Measurements from ENCODE around the gene HJURP. TPM values are rescaled to one million over a fixed set of nuclear protein-coding genes. Genes with fewer than 3 reads are reported as not detected.

The HJURP gene
- polyA plus RNA-seq, 3 donors, result not detected

DNA sequence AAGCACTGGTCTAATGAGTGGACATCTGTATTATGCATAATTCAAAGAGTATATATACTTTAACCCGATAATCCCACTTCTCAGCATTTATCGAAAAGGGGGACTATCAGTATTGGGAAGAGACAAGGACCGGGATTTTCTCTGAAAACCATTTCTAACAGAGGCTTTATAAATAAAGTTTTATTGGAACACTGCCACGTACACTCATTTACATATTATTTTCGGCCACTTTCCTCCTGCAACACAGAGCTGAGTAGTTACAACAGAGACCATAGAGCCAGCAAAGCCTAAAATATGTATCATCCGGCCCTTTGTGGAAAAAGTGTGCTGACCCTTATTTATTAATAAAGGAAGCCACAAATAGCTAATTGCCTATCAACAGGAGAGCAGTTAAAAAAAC is 3.2 kb downstream of the HJURP start:
- Histone ChIP-seq H3K36me3 (replicated peaks in 1 of 2; ENCODE audit: control insufficient read depth in 1 of 2, insufficient read depth in 2 of 2, low read length in 2 of 2) (peaks cover 30 to 50% of the 10 kb centered on the region in 2 donors), H3K4me1 (ENCODE audit: control insufficient read depth in 1 of 2, insufficient read depth in 2 of 2, low read length in 2 of 2) (peaks cover 23 to 34% of the 10 kb centered on the region in 2 donors), H3K27ac (ENCODE audit: low read depth in 1 of 2, low read length in 2 of 2) (no peak overlapping the region), H3K9ac (ENCODE audit: insufficient read depth, low read length, poor library complexity, severe bottlenecking) (no peak overlapping the region), H3K27me3 (ENCODE audit: control insufficient read depth in 2 of 2, insufficient read depth in 2 of 2, low read length in 2 of 2) (no peaks in the 10 kb centered on the region), H2AFZ (ENCODE audit: insufficient read depth, low read depth, low read length, poor library complexity, severe bottlenecking) (no peak overlapping the region), H3K79me2 (ENCODE audit: insufficient read depth, low read length) (peaks cover 83% of the 10 kb centered on the region), H3K4me3 (replicated peaks in 1 of 3; ENCODE audit: low read depth in 2 of 3, low read length in 3 of 3) (no peak overlapping the region), H4K20me1 (ENCODE audit: insufficient read depth, low read length) (no peaks in the 10 kb centered on the region), H3K9me3 (replicated peaks in 1 of 2; ENCODE audit: control insufficient read depth in 1 of 2, insufficient read depth in 1 of 2, low read length in 2 of 2) (no peaks in the 10 kb centered on the region), H3K4me2 (replicated peaks; ENCODE audit: extremely low read depth, low read length, poor library complexity, severe bottlenecking) (no peak overlapping the region)
- peaks cover 0 to 1% (median 0%) of the 10 kb centered on the region in 3 donors for H3K27me3 Mint-ChIP-seq (ENCODE audit: low read depth in 3 of 3)
- H3K36me3 Mint-ChIP-seq, result peaks cover 23 to 45% of the 10 kb centered on the region in 2 donors
- no peaks in the 10 kb centered on the region for H3K9me3 Mint-ChIP-seq
- H3K4me1 Mint-ChIP-seq, result peaks cover 36% of the 10 kb centered on the region
- intact Hi-C loops (cut with micrococcal nuclease), result loop anchor here in 1 of 2 donors (10.0 kb wide), 1 partner anchor 644 kb away; the partner anchor contains the start of gene ARL4C
- H3K27ac Mint-ChIP-seq, result no peak overlapping the region
- TF ChIP-seq, protein P1, sequence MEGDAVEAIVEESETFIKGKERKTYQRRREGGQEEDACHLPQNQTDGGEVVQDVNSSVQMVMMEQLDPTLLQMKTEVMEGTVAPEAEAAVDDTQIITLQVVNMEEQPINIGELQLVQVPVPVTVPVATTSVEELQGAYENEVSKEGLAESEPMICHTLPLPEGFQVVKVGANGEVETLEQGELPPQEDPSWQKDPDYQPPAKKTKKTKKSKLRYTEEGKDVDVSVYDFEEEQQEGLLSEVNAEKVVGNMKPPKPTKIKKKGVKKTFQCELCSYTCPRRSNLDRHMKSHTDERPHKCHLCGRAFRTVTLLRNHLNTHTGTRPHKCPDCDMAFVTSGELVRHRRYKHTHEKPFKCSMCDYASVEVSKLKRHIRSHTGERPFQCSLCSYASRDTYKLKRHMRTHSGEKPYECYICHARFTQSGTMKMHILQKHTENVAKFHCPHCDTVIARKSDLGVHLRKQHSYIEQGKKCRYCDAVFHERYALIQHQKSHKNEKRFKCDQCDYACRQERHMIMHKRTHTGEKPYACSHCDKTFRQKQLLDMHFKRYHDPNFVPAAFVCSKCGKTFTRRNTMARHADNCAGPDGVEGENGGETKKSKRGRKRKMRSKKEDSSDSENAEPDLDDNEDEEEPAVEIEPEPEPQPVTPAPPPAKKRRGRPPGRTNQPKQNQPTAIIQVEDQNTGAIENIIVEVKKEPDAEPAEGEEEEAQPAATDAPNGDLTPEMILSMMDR (IDR thresholded peaks at IDR 0.05), result no peak
- DNase-seq, result no peak
- WGBS (ENCODE audit: insufficient coverage), result no CpG with 5 or more reads among the region's 6 CpGs
- H3K4me3 Mint-ChIP-seq, result no peak overlapping the region

DNA sequence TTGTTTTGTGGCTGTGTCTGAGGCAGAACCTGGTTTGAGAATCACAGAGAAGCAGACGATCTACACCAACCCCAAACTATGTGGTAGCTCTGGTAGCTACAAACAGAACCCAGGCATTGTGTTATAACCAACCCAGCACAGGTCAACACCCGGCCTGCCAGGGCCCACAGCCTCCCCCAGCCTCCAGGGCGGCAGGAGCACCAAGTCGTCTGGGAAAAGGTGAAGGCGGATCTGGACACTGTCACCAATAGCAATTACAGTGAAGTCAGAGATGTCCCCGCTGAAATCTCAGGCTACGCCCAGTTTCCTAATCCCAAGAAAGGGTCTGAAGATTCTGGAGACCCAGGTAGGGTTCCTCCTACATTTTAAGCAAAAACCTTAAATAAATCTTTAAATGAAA is 3.6 kb downstream of the HJURP start:
- H3K79me2 ChIP-seq (ENCODE audit: insufficient read depth, low read length), result peaks cover 87% of the 10 kb centered on the region
- no peak for DNase-seq
- H3K9me3 Mint-ChIP-seq, result no peaks in the 10 kb centered on the region
- H3K27ac ChIP-seq (ENCODE audit: low read depth in 1 of 2, low read length in 2 of 2), result peak overlapping the region in 1 of 2 donors; percentile 49
- WGBS (ENCODE audit: insufficient coverage), result 100% methylated on average over 6 of the region's 7 CpGs
- peaks cover 23 to 34% of the 10 kb centered on the region in 2 donors for H3K4me1 ChIP-seq (ENCODE audit: control insufficient read depth in 1 of 2, insufficient read depth in 2 of 2, low read length in 2 of 2)
- no peak overlapping the region for H3K4me3 Mint-ChIP-seq
- H3K27me3 Mint-ChIP-seq (ENCODE audit: low read depth in 3 of 3), result peaks cover 0 to 1% (median 0%) of the 10 kb centered on the region in 3 donors
- H3K9me3 ChIP-seq (replicated peaks in 1 of 2; ENCODE audit: control insufficient read depth in 1 of 2, insufficient read depth in 1 of 2, low read length in 2 of 2), result no peaks in the 10 kb centered on the region
- no peak overlapping the region for H3K9ac ChIP-seq (ENCODE audit: insufficient read depth, low read length, poor library complexity, severe bottlenecking)
- H3K27ac Mint-ChIP-seq, result peak overlapping the region in 4 of 7 donors; percentile 23 to 66 (median 42)
- H3K4me3 ChIP-seq (replicated peaks in 1 of 3; ENCODE audit: low read depth in 2 of 3, low read length in 3 of 3), result no peak overlapping the region
- peaks cover 30 to 54% of the 10 kb centered on the region in 2 donors for H3K36me3 ChIP-seq (replicated peaks in 1 of 2; ENCODE audit: control insufficient read depth in 1 of 2, insufficient read depth in 2 of 2, low read length in 2 of 2)
- peaks cover 38% of the 10 kb centered on the region for H3K4me1 Mint-ChIP-seq
- H4K20me1 ChIP-seq (ENCODE audit: insufficient read depth, low read length), result no peaks in the 10 kb centered on the region
- H3K36me3 Mint-ChIP-seq, result peaks cover 24 to 49% of the 10 kb centered on the region in 2 donors
- no peaks in the 10 kb centered on the region for H3K27me3 ChIP-seq (ENCODE audit: control insufficient read depth in 2 of 2, insufficient read depth in 2 of 2, low read length in 2 of 2)
- TF ChIP-seq, protein P1 (IDR thresholded peaks at IDR 0.05), result no peak
- no peak overlapping the region for H2AFZ ChIP-seq (ENCODE audit: insufficient read depth, low read depth, low read length, poor library complexity, severe bottlenecking)
- H3K4me2 ChIP-seq (replicated peaks; ENCODE audit: extremely low read depth, low read length, poor library complexity, severe bottlenecking), result no peak overlapping the region
- intact Hi-C loops (cut with micrococcal nuclease), result loop anchor here in 1 of 2 donors (10.0 kb wide), 1 partner anchor 644 kb away; the partner anchor contains the start of gene ARL4C
